ENCODE results near the gene ALDH4A1. TPM values are rescaled to one million over a fixed set of nuclear protein-coding genes. Genes with fewer than 3 reads are reported as not detected.

The ALDH4A1 gene
- total and polyA plus RNA-seq, 9 of the 15 experiments (the other 6 are each of a cell fraction or from before 2014, with no cell fraction given), result 0.27 to 31.4 (median 16.6) TPM

DNA sequence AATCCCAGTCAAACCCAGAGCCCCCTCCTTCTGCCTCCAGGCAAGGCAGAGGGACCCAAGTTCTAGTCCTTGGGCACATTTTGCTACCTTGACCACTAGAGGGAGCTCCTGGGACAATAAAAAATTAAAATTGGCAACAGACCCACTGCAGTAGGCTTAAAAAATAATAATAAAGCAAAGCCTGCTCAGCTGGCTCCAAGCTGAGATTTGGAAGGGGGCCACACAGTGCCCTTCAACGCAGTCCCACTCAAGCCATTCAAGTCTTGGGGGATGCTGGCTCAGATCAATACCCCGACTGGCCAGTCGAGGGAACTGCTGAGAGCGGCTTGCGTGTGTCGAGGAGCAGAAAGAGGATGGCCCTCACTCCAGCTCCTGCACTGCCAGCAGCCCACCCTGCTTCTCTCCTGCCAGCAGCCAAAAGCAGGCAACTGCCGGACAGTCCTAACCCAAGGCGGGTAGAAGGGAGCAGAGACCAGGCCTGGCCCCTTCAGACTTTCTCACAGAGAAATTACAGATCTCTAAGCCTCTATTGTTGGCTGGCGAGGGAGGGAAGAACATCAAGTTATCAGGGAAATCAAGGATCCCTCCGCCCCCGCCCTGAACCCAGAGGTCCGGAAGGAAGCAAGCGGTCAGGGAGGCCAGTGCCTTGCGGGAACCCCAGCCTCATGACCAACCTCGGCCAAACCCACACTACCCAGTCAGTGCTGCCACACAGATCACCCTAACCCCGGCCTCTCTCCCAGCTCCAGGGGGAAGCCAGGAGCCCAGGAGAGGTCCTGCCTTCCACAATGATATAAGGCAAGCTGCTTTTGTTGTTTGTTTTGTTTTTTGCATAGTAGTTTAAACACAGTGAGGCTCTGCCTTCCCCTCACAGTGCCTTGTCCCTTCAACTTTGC, 4.9 kb upstream of the ALDH4A1 start (continued):
- TF ChIP-seq CBX2 (IDR thresholded peaks at IDR 0.05; ENCODE audit: insufficient read depth, low read length, poor library complexity, severe bottlenecking) (no peak), CHD4 (IDR thresholded peaks at IDR 0.05; ENCODE audit: insufficient read depth, insufficient replicate concordance, low read depth, low read length, poor library complexity, severe bottlenecking) (no peak), IFI16 (CRISPR knock-in tag; IDR thresholded peaks at IDR 0.05) (no peak), DPF2 (IDR thresholded peaks at IDR 0.05) (peak; percentile 58), RBM22 (IDR thresholded peaks at IDR 0.05; ENCODE audit: low read depth, low read length, poor library complexity, severe bottlenecking) (no peak), ARID1B (IDR thresholded peaks at IDR 0.05) (peak; percentile 59), ASH1L (IDR thresholded peaks at IDR 0.05; ENCODE audit: borderline replicate concordance, low read depth, partially characterized antibody) (no peak), PML (IDR thresholded peaks at IDR 0.05; ENCODE audit: low read length) (peak; percentile 19; the same call in 1 of the 2 replicates), SAP30 (IDR thresholded peaks at IDR 0.05; ENCODE audit: borderline replicate concordance, insufficient read depth, low read depth, low read length, poor library complexity, severe bottlenecking) (peak; percentile 44), NFATC3 (IDR thresholded peaks at IDR 0.05) (no peak), EP300 (IDR thresholded peaks at IDR 0.05; ENCODE audit: low read length) (peak; percentile 23)
- TF ChIP-seq, protein P1, sequence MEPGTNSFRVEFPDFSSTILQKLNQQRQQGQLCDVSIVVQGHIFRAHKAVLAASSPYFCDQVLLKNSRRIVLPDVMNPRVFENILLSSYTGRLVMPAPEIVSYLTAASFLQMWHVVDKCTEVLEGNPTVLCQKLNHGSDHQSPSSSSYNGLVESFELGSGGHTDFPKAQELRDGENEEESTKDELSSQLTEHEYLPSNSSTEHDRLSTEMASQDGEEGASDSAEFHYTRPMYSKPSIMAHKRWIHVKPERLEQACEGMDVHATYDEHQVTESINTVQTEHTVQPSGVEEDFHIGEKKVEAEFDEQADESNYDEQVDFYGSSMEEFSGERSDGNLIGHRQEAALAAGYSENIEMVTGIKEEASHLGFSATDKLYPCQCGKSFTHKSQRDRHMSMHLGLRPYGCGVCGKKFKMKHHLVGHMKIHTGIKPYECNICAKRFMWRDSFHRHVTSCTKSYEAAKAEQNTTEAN (CRISPR knock-in tag; IDR thresholded peaks at IDR 0.05), result no peak
- TF ChIP-seq, protein P2, sequence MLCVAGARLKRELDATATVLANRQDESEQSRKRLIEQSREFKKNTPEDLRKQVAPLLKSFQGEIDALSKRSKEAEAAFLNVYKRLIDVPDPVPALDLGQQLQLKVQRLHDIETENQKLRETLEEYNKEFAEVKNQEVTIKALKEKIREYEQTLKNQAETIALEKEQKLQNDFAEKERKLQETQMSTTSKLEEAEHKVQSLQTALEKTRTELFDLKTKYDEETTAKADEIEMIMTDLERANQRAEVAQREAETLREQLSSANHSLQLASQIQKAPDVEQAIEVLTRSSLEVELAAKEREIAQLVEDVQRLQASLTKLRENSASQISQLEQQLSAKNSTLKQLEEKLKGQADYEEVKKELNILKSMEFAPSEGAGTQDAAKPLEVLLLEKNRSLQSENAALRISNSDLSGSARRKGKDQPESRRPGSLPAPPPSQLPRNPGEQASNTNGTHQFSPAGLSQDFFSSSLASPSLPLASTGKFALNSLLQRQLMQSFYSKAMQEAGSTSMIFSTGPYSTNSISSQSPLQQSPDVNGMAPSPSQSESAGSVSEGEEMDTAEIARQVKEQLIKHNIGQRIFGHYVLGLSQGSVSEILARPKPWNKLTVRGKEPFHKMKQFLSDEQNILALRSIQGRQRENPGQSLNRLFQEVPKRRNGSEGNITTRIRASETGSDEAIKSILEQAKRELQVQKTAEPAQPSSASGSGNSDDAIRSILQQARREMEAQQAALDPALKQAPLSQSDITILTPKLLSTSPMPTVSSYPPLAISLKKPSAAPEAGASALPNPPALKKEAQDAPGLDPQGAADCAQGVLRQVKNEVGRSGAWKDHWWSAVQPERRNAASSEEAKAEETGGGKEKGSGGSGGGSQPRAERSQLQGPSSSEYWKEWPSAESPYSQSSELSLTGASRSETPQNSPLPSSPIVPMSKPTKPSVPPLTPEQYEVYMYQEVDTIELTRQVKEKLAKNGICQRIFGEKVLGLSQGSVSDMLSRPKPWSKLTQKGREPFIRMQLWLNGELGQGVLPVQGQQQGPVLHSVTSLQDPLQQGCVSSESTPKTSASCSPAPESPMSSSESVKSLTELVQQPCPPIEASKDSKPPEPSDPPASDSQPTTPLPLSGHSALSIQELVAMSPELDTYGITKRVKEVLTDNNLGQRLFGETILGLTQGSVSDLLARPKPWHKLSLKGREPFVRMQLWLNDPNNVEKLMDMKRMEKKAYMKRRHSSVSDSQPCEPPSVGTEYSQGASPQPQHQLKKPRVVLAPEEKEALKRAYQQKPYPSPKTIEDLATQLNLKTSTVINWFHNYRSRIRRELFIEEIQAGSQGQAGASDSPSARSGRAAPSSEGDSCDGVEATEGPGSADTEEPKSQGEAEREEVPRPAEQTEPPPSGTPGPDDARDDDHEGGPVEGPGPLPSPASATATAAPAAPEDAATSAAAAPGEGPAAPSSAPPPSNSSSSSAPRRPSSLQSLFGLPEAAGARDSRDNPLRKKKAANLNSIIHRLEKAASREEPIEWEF (CRISPR knock-in tag; IDR thresholded peaks at IDR 0.05), result peak; percentile 39; the same call in 1 of the 2 replicates
- TF ChIP-seq, protein P3, sequence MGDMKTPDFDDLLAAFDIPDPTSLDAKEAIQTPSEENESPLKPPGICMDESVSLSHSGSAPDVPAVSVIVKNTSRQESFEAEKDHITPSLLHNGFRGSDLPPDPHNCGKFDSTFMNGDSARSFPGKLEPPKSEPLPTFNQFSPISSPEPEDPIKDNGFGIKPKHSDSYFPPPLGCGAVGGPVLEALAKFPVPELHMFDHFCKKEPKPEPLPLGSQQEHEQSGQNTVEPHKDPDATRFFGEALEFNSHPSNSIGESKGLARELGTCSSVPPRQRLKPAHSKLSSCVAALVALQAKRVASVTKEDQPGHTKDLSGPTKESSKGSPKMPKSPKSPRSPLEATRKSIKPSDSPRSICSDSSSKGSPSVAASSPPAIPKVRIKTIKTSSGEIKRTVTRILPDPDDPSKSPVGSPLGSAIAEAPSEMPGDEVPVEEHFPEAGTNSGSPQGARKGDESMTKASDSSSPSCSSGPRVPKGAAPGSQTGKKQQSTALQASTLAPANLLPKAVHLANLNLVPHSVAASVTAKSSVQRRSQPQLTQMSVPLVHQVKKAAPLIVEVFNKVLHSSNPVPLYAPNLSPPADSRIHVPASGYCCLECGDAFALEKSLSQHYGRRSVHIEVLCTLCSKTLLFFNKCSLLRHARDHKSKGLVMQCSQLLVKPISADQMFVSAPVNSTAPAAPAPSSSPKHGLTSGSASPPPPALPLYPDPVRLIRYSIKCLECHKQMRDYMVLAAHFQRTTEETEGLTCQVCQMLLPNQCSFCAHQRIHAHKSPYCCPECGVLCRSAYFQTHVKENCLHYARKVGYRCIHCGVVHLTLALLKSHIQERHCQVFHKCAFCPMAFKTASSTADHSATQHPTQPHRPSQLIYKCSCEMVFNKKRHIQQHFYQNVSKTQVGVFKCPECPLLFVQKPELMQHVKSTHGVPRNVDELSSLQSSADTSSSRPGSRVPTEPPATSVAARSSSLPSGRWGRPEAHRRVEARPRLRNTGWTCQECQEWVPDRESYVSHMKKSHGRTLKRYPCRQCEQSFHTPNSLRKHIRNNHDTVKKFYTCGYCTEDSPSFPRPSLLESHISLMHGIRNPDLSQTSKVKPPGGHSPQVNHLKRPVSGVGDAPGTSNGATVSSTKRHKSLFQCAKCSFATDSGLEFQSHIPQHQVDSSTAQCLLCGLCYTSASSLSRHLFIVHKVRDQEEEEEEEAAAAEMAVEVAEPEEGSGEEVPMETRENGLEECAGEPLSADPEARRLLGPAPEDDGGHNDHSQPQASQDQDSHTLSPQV (IDR thresholded peaks at IDR 0.05), result peak; percentile 57; the same call in 1 of the 2 replicates
